Neutrophil (primary cell): ENCODE data around the gene CDC42BPB.
"Not testable (repeated sequence)": the region's sequence is repeated elsewhere in the genome, so short reads cannot be mapped to it uniquely, and the experiment has no call there.

Source experiments
- H3K27ac ChIP-seq: fragments of 200-600 bp; sonication (generic); 2 replicates; pipeline ENCODE4 v1.5.1; 2016; ENCODE audit warnings: mild to moderate bottlenecking, moderate library complexity
- H3K27me3 ChIP-seq: fragments of 200-600 bp; sonication (generic); 2 replicates; pipeline ENCODE4 v1.6.0; 2016; ENCODE audit warnings: mild to moderate bottlenecking
- H3K36me3 ChIP-seq: fragments of 200-600 bp; sonication (generic); 2 replicates; pipeline ENCODE4 v1.5.1; 2017
- H3K4me1 ChIP-seq, 2 experiments: fragments of 200-600 bp in 1 of 2; sonication (generic) in 1 of 2; 1 replicate in 1 of 2; 2 replicates in 1 of 2; pipeline versions ENCODE4 v1.5.1 to v1.6.1; 2013 to 2016; ENCODE audit warnings: low read depth in 1 of 2, low read length in 1 of 2, mild to moderate bottlenecking in 1 of 2, moderate library complexity in 1 of 2; ENCODE audit not compliant: control insufficient read depth in 1 of 2, insufficient read depth in 1 of 2
- H3K4me3 ChIP-seq, 2 experiments: fragments of 200-600 bp in 1 of 2; sonication (generic) in 1 of 2; 1 replicate in 1 of 2; 2 replicates in 1 of 2; pipeline ENCODE4 v1.5.1; 2013 to 2016; ENCODE audit warnings: low read depth in 1 of 2, low read length in 1 of 2, mild to moderate bottlenecking in 1 of 2, moderate library complexity in 1 of 2
- H3K9me3 ChIP-seq: fragments of 200-600 bp; sonication (generic); 2 replicates; pipeline ENCODE4 v1.5.1; 2016
- TF ChIP-seq, protein P1 (sequence below): fragments of 200-600 bp; sonication (generic); IDR thresholded peaks from 2 replicates; pipeline ENCODE4 v1.5.1; 2016; ENCODE audit warnings: antibody characterized with exemption

The CDC42BPB gene

DNA sequence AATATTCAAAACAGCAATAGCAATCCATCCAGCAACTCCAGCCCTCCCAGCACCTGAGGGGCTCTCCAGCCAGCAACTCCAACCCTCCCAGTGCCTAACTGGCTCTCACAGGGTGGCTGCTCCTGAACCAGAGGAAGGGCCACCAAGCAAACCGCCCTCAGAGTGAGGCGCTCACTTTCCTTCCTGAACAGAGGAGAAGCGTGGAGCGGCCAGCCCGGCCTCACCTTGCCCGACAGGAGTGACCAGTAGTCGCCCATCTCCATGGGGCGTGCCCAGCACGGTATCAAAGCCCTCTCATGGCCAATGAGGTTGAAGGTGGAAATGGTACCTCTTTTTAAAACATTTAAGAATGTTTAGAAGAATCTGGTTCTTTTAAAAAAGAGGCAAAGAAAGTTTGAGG, 27.4 kb downstream of the CDC42BPB start:
- no peaks in the 10 kb centered on the region for H3K4me1 ChIP-seq
- TF ChIP-seq, protein P1, sequence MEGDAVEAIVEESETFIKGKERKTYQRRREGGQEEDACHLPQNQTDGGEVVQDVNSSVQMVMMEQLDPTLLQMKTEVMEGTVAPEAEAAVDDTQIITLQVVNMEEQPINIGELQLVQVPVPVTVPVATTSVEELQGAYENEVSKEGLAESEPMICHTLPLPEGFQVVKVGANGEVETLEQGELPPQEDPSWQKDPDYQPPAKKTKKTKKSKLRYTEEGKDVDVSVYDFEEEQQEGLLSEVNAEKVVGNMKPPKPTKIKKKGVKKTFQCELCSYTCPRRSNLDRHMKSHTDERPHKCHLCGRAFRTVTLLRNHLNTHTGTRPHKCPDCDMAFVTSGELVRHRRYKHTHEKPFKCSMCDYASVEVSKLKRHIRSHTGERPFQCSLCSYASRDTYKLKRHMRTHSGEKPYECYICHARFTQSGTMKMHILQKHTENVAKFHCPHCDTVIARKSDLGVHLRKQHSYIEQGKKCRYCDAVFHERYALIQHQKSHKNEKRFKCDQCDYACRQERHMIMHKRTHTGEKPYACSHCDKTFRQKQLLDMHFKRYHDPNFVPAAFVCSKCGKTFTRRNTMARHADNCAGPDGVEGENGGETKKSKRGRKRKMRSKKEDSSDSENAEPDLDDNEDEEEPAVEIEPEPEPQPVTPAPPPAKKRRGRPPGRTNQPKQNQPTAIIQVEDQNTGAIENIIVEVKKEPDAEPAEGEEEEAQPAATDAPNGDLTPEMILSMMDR: no peak
- peaks cover 20% of the 10 kb centered on the region for H3K27me3 ChIP-seq

DNA sequence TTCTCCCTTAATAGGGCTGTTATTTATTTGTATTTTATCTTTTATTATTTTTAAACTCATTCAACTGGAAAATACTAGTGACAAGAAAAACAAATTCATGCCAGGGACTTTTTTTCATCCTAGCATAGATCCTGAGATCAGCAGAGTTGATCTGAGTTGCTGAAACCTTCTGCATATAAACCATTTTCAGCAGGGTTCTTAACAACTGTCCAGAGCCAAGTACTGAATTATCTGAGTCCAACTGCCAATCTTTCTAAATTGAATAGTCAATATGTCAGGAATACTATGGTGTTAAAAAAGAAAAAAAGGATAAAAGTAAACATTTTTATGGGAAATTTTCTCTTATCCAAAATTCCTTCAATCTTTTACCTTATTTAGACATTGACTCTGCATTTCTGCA, 28.6 kb downstream of the CDC42BPB start:
- no peaks in the 10 kb centered on the region for H3K9me3 ChIP-seq
- H3K36me3 ChIP-seq: no peaks in the 10 kb centered on the region
- H3K27ac ChIP-seq: no peak overlapping the region
- TF ChIP-seq, protein P1: no peak
- H3K27me3 ChIP-seq: peaks cover 28% of the 10 kb centered on the region
- no peak overlapping the region for H3K4me3 ChIP-seq
- no peaks in the 10 kb centered on the region for H3K4me1 ChIP-seq

More for the DNA sequence above, 27.4 kb downstream of the CDC42BPB start:
- no peak overlapping the region for H3K27ac ChIP-seq
- H3K36me3 ChIP-seq: no peaks in the 10 kb centered on the region
- H3K9me3 ChIP-seq: no peaks in the 10 kb centered on the region
- H3K4me3 ChIP-seq: no peak overlapping the region

DNA sequence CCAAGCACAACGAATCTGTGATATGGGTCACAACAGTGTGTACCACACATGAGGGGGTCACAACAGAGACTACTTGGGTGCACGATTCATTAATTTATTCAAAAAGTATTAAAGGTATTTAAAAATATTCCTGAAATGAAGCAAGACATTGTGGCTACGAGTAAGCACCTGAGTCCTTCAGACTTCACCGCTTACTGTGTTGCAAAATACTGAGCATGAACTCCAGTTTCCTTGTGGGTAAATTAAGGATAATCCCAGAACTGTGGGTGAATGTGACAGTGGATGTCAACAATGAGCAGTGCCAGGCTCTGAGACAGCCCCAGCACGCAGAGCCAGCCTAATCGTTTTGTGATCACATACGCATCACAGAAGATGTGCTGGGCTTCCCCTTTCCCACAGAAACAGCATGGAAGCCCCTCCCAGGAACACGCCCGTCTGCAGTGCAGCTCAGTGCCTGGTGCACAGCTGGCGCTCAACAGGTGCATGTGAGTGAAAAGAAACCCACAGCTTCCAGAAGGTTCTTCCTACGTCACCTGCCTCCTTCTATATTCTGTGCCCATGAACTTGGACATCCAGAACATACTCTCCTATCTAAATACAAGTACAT, 29.1 kb downstream of the CDC42BPB start:
- H3K27ac ChIP-seq: no peak overlapping the region
- no peaks in the 10 kb centered on the region for H3K36me3 ChIP-seq
- no peak overlapping the region for H3K4me3 ChIP-seq
- H3K27me3 ChIP-seq: peaks cover 28% of the 10 kb centered on the region
- TF ChIP-seq, protein P1: no peak
- no peaks in the 10 kb centered on the region for H3K4me1 ChIP-seq
- no peaks in the 10 kb centered on the region for H3K9me3 ChIP-seq

DNA sequence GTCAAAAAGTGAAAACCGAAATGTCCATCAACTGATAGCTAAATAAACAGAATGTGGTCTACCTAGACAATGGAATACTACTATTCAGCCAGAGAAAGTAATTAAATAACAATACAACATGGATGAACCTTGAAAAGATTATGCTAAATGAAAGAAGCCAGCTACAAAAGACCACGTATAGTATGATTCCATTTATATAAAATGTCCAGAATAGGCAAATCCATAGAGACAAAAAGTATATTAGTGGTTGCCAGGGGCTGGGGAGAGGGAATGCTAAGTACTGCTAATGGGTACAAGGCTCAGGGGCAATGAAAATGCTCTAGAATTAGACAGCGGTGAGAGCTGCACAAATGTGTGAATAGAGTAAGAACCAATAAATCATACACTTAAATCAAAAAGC, 29.9 kb downstream of the CDC42BPB start:
- TF ChIP-seq, protein P1: no peak
- H3K27ac ChIP-seq: no peak overlapping the region
- no peak overlapping the region for H3K4me3 ChIP-seq
- H3K27me3 ChIP-seq: peaks cover 36% of the 10 kb centered on the region
- no peaks in the 10 kb centered on the region for H3K4me1 ChIP-seq
- H3K9me3 ChIP-seq: no peaks in the 10 kb centered on the region
- no peaks in the 10 kb centered on the region for H3K36me3 ChIP-seq

DNA sequence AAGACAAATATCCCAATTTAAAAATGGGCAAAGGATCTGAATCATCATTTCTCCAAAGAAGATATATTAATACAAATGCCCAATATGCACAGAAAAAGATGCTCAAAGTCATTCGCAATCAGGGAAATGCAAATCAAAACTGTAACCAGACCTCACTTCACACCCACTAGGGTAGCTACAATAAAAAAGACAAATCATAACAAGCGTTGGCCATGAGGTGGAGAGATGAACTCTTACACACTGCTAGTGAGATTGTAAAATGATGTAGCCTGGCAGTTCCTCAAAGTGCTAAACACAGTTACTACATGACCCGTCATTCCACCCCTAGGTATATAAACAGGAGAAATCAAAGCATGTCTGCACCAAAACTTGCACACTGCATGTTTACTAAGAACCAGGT, 30.4 kb downstream of the CDC42BPB start:
- Histone ChIP-seq H3K36me3 (no peaks in the 10 kb centered on the region), H3K27me3 (peaks cover 40% of the 10 kb centered on the region), H3K27ac (no peak overlapping the region), H3K4me1 (no peaks in the 10 kb centered on the region), H3K4me3 (no peak overlapping the region), H3K9me3 (no peaks in the 10 kb centered on the region)
- TF ChIP-seq, protein P1: no peak

DNA sequence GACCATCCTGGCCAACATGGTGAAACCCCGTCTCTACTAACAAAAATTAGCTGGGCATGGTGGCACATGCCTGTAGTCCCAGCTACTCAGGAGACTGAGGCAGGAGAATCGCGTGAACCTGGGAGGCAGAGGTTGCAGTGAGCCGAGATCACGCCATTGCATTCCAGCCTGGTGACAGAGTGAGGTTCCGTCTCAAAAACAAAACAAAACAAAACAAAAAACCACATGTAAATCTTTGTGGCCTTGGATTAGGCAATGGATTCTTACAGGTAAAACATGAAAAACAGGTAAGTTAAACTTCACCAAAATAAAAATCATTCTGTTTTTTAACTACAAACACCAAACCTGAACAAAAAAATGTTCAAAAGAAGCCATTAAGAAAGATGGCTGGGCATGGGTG, 31.2 kb downstream of the CDC42BPB start:
- H3K27me3 ChIP-seq: peaks cover 48% of the 10 kb centered on the region
- not testable (repeated sequence) for H3K9me3 ChIP-seq, H3K4me1 ChIP-seq, H3K27ac ChIP-seq, H3K36me3 ChIP-seq, H3K4me3 ChIP-seq
